Bronchial smooth muscle cell (primary cell): ENCODE measurements around the gene GDF11. TPM values are rescaled to one million over a fixed set of nuclear protein-coding genes. Genes with fewer than 3 reads are reported as not detected.

ENCODE experiments used
- total RNA-seq: library from RNA; depleted of rRNA; stranded (reverse); fragments of >200 nt; gene quantifications from 2 replicates; pipeline ENCODE4 v1.2.1, GENCODE V29; 2014

GDF11 gene
- total RNA-seq: 4.5 and 5.0 TPM in 2 replicates

GRCh38 chr12:55742719-55743405, at the start of gene GDF11:
Gene GDF11, plus strand, starts transcription at chr12:55743122. Its CDS starts 195 bp downstream, at chr12:55743317.

DNA sequence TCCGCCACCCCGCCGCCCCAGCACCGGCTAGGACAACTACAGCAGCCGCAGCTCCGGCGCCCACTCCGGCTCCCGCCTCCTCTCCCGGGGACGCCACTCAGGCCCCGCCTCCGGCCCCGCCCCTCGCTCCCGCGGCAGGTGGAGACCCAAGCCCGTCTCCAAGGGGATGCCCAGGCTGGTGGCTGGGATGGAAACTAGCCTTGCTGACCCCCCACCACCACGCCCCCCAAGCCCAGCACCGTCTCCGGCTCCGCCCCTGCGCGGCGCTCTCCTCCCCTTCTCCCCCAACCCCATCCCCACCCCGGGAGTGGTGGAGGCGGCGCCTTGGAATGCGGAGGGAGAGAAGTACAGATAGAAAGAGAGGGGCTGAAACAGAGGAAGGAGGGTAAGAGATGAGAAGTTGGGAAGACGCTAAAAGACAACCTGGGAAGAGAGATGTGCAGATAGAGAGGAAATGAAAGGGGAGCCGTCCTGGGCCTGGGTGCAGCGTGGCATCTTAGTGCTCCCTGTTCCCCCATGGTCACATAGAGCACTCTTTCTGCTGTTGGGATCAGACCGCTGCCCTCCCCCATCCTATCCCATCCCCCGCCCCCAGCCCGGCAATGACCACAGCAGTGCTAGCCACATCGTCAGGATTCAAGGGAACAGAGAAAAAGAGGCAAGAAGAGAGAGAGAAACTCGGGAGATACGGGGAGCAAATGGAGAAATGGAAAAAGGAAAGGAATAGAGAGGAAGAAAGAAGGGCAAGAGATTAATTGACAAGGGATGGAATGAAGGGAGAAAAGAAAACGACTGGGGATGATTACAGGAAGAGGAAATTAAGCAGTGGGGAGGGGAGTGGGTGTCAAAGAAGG, 34.9 kb upstream of the GDF11 start, which contains the start of gene ITGA7:
Gene ITGA7, minus strand, starts transcription at position 64 of the 854 bp plus-strand sequence. CDS start 222 bp downstream, outside the sequence.

DNA sequence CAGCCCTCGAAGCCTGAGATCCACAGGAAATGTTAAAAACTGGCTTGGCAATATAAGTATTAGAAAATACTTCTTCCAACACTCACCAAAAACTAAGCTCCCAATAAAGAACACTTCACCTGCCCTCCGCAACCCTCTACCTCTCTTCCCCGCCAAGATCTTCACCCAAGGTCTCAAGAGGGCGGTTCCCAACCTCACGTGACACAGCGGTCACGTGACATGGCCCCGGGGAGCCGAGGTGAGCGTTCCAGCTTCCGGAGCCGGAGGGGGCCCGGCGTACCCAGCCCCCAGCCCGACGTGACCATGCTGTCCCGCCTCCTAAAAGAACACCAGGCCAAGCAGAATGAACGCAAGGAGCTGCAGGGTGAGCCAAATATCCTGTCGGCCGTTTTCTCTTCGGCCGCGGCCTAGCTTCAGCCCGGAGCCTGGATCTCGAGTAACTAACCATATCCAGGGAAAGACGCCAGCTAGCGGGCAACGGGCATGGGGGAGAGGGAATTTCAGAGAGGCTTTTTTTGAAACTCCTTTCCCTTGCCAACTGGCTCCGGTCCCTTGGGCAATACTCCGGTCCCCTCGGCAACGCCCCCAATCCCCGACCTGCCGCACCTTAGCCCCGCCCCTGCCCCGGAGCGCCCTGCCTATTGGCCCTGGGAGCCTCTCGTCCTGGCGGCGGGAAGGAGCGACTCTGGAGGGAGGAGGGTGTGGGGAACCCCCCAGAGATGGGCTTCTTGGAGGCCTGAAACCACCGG, 26.9 kb upstream of the GDF11 start, which contains the start of gene BLOC1S1:
Gene BLOC1S1, plus strand, starts transcription at position 214 of the 749 bp plus-strand sequence. Its CDS starts 6 bp downstream, at position 220.

GRCh38 chr12:55720071-55720564, 22.8 kb upstream of the GDF11 start, which contains the start of gene RDH5:
Gene RDH5, plus strand, starts transcription at chr12:55720393. Its CDS starts 792 bp downstream, at chr12:55721185.

DNA sequence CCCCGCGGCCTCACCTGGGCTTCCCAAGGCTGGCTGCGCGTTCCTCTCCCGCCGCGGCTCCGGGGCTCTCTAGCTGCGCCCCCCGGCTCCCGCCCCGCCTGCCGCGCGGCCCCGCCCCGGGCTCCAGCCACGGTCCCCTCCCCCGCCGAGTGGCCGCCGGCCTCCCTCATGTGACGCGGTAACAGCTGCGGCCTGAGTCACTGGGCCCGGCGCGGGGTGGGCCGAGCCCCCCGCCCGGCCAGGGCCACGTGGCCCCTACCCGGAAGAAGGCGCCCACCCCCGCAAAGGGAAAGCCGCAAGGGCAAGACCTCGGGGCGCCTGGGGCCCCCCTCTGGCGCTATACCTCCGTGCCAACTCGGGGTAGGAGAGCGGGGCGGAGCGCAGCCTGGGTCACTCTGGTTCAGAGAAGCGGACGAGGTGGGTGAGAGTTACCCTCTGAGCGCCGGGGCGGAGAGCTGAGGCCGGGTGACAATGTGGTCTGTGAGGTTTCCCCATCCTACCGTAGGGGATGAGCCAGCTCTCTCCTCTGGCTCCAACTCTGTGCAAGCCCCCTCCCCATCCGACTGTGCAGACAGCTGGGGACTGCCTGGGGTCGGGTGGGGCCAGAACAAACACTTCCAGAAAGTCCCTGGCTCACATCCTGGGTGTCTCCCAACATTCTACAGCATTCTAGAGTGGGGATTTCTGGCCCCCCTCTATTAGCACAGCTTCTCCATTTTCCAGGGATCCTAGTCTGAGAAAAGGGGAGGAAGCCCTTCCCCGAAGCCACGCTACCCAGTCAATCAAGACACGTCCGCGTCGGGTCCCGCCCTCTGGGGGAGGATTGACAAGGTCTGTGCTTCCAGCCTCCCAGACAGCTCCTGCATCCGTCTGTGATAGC, 13.7 kb upstream of the GDF11 start, which contains the start of gene CD63:
Gene CD63, minus strand, starts transcription at position 71 of the 880 bp plus-strand sequence. CDS start 668 bp downstream, outside the sequence.

Other genes with a start within 250 kb of the GDF11 start
- not detected in 2 replicates for gene OR6C4, start 193.5 kb upstream of the GDF11 start, total RNA-seq
- not detected in 2 replicates for gene OR2AP1, start 170.7 kb upstream of the GDF11 start, total RNA-seq
- not detected in 2 replicates for gene OR10P1, start 106.2 kb upstream of the GDF11 start, total RNA-seq
- 2.7 and 3.8 TPM in 2 replicates for gene ITGA7, start 35.2 kb upstream of the GDF11 start, total RNA-seq
- 154 and 162 TPM in 2 replicates for gene BLOC1S1, start 27.1 kb upstream of the GDF11 start, total RNA-seq
- gene RDH5, start 22.7 kb upstream of the GDF11 start, total RNA-seq: 8.7 and 10.4 TPM in 2 replicates
- gene CD63, start 14.1 kb upstream of the GDF11 start, total RNA-seq: 3,848 and 5,531 TPM in 2 replicates
- gene SARNP, start 74.6 kb downstream of the GDF11 start, total RNA-seq: 65.7 and 101 TPM in 2 replicates
- 20.8 and 23.9 TPM in 2 replicates for gene ORMDL2, start 74.9 kb downstream of the GDF11 start, total RNA-seq
- 55.8 and 58.3 TPM in 2 replicates for gene DNAJC14, start 86.5 kb downstream of the GDF11 start, total RNA-seq
- gene MMP19, start 99.8 kb downstream of the GDF11 start, total RNA-seq: 6.0 and 6.1 TPM in 2 replicates
- 29.8 and 43.8 TPM in 2 replicates for gene PYM1, start 184.8 kb downstream of the GDF11 start, total RNA-seq
- gene DGKA, start 188.0 kb downstream of the GDF11 start, total RNA-seq: 36.4 and 38.0 TPM in 2 replicates
- 0.43 and 1.3 TPM in 2 replicates for gene PMEL, start 222.9 kb downstream of the GDF11 start, total RNA-seq
- 4.5 and 6.8 TPM in 2 replicates for gene CDK2, start 223.7 kb downstream of the GDF11 start, total RNA-seq
- 37.5 and 43.0 TPM in 2 replicates for gene RAB5B, start 231.0 kb downstream of the GDF11 start, total RNA-seq